ENCODE measurements around the gene TAS1R3. TPM values are rescaled to one million over a fixed set of nuclear protein-coding genes. Genes with fewer than 3 reads are reported as not detected.

The TAS1R3 gene
- total and polyA plus RNA-seq, 2 donors (not counting 1 experiment from before 2014, with no cell fraction given), result 4.1 to 11.7 TPM

- intact Hi-C loops (cut with micrococcal nuclease), result no loop called here
These were observed 39.8 kb downstream of the TAS1R3 start for GRCh38 chr1:1370771-1371300.

More at GRCh38 chr1:1370771-1371300, 39.8 kb downstream of the TAS1R3 start:
- H3K27me3 Mint-ChIP-seq, result no peaks in the 10 kb centered on the region
- Histone ChIP-seq H3K27me3 (replicated peaks in 1 of 4; ENCODE audit: control extremely low read depth in 1 of 4, control insufficient read depth in 3 of 4, insufficient read depth in 4 of 4, low read length in 3 of 4) (no peaks in the 10 kb centered on the region), H4K20me1 (ENCODE audit: control insufficient read depth, insufficient read depth, low read length, poor library complexity, severe bottlenecking) (peaks cover 21% of the 10 kb centered on the region), H3K79me2 (ENCODE audit: control insufficient read depth, insufficient read depth, low read length) (peaks cover 15% of the 10 kb centered on the region), H3K27ac (ENCODE audit: low read length in 2 of 2) (no peak overlapping the region), H3K9ac (ENCODE audit: low read length) (no peak overlapping the region), H3K9me3 (ENCODE audit: control extremely low read depth in 1 of 3, control insufficient read depth in 2 of 3, insufficient read depth in 1 of 3, low read length in 2 of 3) (peaks cover 0 to 15% (median 0%) of the 10 kb centered on the region in 3 donors), H3K4me1 (ENCODE audit: control insufficient read depth in 2 of 2, insufficient read depth in 2 of 2, low read length in 2 of 2) (peaks cover 15 to 33% of the 10 kb centered on the region in 2 donors), H2AFZ (ENCODE audit: insufficient read depth, low read depth, low read length, poor library complexity, severe bottlenecking) (no peak overlapping the region), H3K36me3 (replicated peaks in 1 of 2; ENCODE audit: control extremely low read depth in 1 of 2, control insufficient read depth in 1 of 2, extremely low read depth in 1 of 2, insufficient read depth in 2 of 2, low read length in 1 of 2) (peaks cover 0 to 10% of the 10 kb centered on the region in 2 experiments), H3K4me3 (ENCODE audit: control extremely low read depth in 1 of 5, extremely low read depth in 1 of 5, insufficient read depth in 1 of 5, low read depth in 2 of 5, low read length in 4 of 5) (no peak overlapping the region), H3K4me2 (replicated peaks; ENCODE audit: low read depth, low read length, poor library complexity, severe bottlenecking) (no peak overlapping the region)
- DNase-seq (no peak), ATAC-seq (ENCODE audit: low read depth) (no peak)
- H3K27ac Mint-ChIP-seq, result no peak overlapping the region
- peaks cover 11% of the 10 kb centered on the region for H3K4me1 Mint-ChIP-seq
- no peaks in the 10 kb centered on the region for H3K9me3 Mint-ChIP-seq (ENCODE audit: insufficient read depth)
- ChIA-PET POLR2A (no interaction called here), CTCF (interaction anchor here (0.9 to 3.2 kb wide), 8 partner anchors 11 to 388 kb away, joined by 3 to 16 read pairs (median 8); partner anchors contain the start of gene CCNL2)
- WGBS (ENCODE audit: insufficient coverage), result 75% methylated on average over 16 of the region's 16 CpGs
- no peak overlapping the region for H3K4me3 Mint-ChIP-seq
- TF ChIP-seq CTCF (IDR thresholded peaks at IDR 0.05), result no peak
- TF ChIP-seq EZH2 (IDR thresholded peaks at IDR 0.05; ENCODE audit: borderline replicate concordance, insufficient read depth, low read depth, low read length, poor library complexity, severe bottlenecking), result no peak
